ENCODE results near the gene EPS8L1.

Gene EPS8L1

GRCh38 chr19:55116859-55117662 lies 41.4 kb downstream of the EPS8L1 start, which contains the start of gene PPP1R12C:
PPP1R12C (minus strand) TSS chr19:55117637; CDS start chr19:55117543, 94 bp downstream.
- no peak for TF ChIP-seq CTCF (IDR thresholded peaks at IDR 0.05; ENCODE audit: borderline replicate concordance, control extremely low read depth, extremely low read depth, insufficient read depth, missing control alignments)
- DNase-seq (ENCODE audit: low spot score), result no peak
- in situ Hi-C loops (cut with MboI; ENCODE audit: low sequenced_read_pairs, unreplicated experiment), result no loop called here

GRCh38 chr19:55117663-55118391 lies 42.2 kb downstream of the EPS8L1 start:
- in situ Hi-C loops (cut with MboI; ENCODE audit: low sequenced_read_pairs, unreplicated experiment), result no loop called here
- DNase-seq (ENCODE audit: low spot score), result peak; percentile 99
- no peak for TF ChIP-seq CTCF (IDR thresholded peaks at IDR 0.05; ENCODE audit: borderline replicate concordance, control extremely low read depth, extremely low read depth, insufficient read depth, missing control alignments)

- no peak for TF ChIP-seq CTCF (IDR thresholded peaks at IDR 0.05; ENCODE audit: borderline replicate concordance, control extremely low read depth, extremely low read depth, insufficient read depth, missing control alignments)
- no peak for DNase-seq (ENCODE audit: low spot score)
- in situ Hi-C loops (cut with MboI; ENCODE audit: low sequenced_read_pairs, unreplicated experiment), result no loop called here
Measured at GRCh38 chr19:55118401-55118991, 42.8 kb downstream of the EPS8L1 start.

GRCh38 chr19:55119053-55119452 lies 43.4 kb downstream of the EPS8L1 start:
- DNase-seq (ENCODE audit: low spot score), result no peak
- TF ChIP-seq CTCF (IDR thresholded peaks at IDR 0.05; ENCODE audit: borderline replicate concordance, control extremely low read depth, extremely low read depth, insufficient read depth, missing control alignments), result no peak
- in situ Hi-C loops (cut with MboI; ENCODE audit: low sequenced_read_pairs, unreplicated experiment), result no loop called here

GRCh38 chr19:55131421-55131820 lies 55.8 kb downstream of the EPS8L1 start:
- no peak for TF ChIP-seq CTCF (IDR thresholded peaks at IDR 0.05; ENCODE audit: borderline replicate concordance, control extremely low read depth, extremely low read depth, insufficient read depth, missing control alignments)
- in situ Hi-C loops (cut with MboI; ENCODE audit: low sequenced_read_pairs, unreplicated experiment), result no loop called here
- no peak for DNase-seq (ENCODE audit: low spot score)

GRCh38 chr19:55132453-55133129 lies 56.9 kb downstream of the EPS8L1 start:
- in situ Hi-C loops (cut with MboI; ENCODE audit: low sequenced_read_pairs, unreplicated experiment), result no loop called here
- DNase-seq (ENCODE audit: low spot score), result no peak
- no peak for TF ChIP-seq CTCF (IDR thresholded peaks at IDR 0.05; ENCODE audit: borderline replicate concordance, control extremely low read depth, extremely low read depth, insufficient read depth, missing control alignments)
